HepG2 (cell line): ENCODE results near the gene PANK1. TPM values are rescaled to one million over a fixed set of nuclear protein-coding genes. Genes with fewer than 3 reads are reported as not detected.

ENCODE experiments used
- ATAC-seq: fragments of 200-7000 bp; cut with Tn5 transposase; 3 replicates; pipeline ENCODE4 v1.9.1; 2020; ENCODE audit warnings: mild to moderate bottlenecking, moderate library complexity
- BruUV-seq: library from RNA; stranded (reverse); fragments of 400-500 nt; replicated peaks from 2 replicates; lab custom pipeline; 2021; lab: Mats Ljungman, UMichigan
- CTCF ChIA-PET: fragments of 300-600 bp; formaldehyde crosslinking; extraction: SDS; loops from one replicate; lab custom pipeline; 2021; ENCODE audit warnings: low total read pairs, inconsistent platforms, low intra/inter-chr PET ratio; lab: Yijun Ruan, JAX
- POLR2A ChIA-PET: fragments of 350-600 bp; sonication (Branson Sonifier 250); formaldehyde crosslinking; loops from one replicate; lab custom pipeline; 2020; ENCODE audit warnings: antibody characterized with exemption, inconsistent platforms; lab: Yijun Ruan, JAX
- DNase-seq: peaks from one replicate; pipeline ENCODE4 v3.0.0-alpha.2; 2015; ENCODE audit warnings: low spot score
- FAIRE-seq: peaks from 3 replicates; lab custom pipeline; 2011; peaks lifted over from hg19 to GRCh38; lab: Jason Lieb, UNC
- H2AFZ ChIP-seq: one replicate; pipeline ENCODE4 v1.6.1; 2011; ENCODE audit warnings: low read length, inconsistent platforms
- H3K27ac ChIP-seq: fragments of 300-600 bp; 3 replicates; pipeline ENCODE4 v1.8.0; 2011; ENCODE audit warnings: mixed run types, mild to moderate bottlenecking, mixed read lengths, low read length, inconsistent platforms; ENCODE audit not compliant: insufficient read depth; ENCODE audit errors: extremely low read length
- H3K27me3 ChIP-seq, 2 experiments: fragments of 200-600 bp in 1 of 2; 2 replicates in 1 of 2; 3 replicates in 1 of 2; pipeline versions ENCODE4 v1.6.0 to v1.8.0; 2011; ENCODE audit warnings: low read length in 2 of 2, mild to moderate bottlenecking in 2 of 2, moderate library complexity in 2 of 2, inconsistent platforms in 1 of 2; ENCODE audit not compliant: insufficient read depth in 2 of 2, control insufficient read depth in 1 of 2
- H3K36me3 ChIP-seq, 2 experiments: fragments of 200-600 bp in 1 of 2; replicated peaks in 1 of 2; 2 replicates in 1 of 2; 3 replicates in 1 of 2; pipeline versions ENCODE4 v1.5.1 to v1.8.0; 2011; ENCODE audit warnings: low read length in 2 of 2, inconsistent platforms in 1 of 2; ENCODE audit not compliant: insufficient read depth in 2 of 2, control insufficient read depth in 1 of 2
- H3K4me1 ChIP-seq: 2 replicates; pipeline ENCODE4 v1.5.1; 2012; ENCODE audit warnings: low read length, inconsistent platforms; ENCODE audit not compliant: insufficient read depth
- H3K4me2 ChIP-seq: 2 replicates; pipeline ENCODE4 v1.6.0; 2011; ENCODE audit warnings: low read depth, low read length, inconsistent platforms
- H3K4me3 ChIP-seq, 3 experiments: fragments of 200-600 bp in 1 of 3; sonication (generic), shearing (Covaris generic) in 1 of 3; replicated peaks in 1 of 3; 2 replicates each; pipeline ENCODE4 v1.5.1; 2011 to 2016; ENCODE audit warnings: low read length in 3 of 3, inconsistent platforms in 2 of 3, low read depth in 2 of 3, mild to moderate bottlenecking in 2 of 3, control low read depth in 1 of 3, mixed read lengths in 1 of 3; ENCODE audit not compliant: insufficient read depth in 1 of 3
- H3K79me2 ChIP-seq: one replicate; pipeline ENCODE4 v1.6.1; 2011; ENCODE audit warnings: low read length, inconsistent platforms; ENCODE audit not compliant: insufficient read depth
- H3K9ac ChIP-seq: 2 replicates; pipeline ENCODE4 v1.6.0; 2011; ENCODE audit warnings: mild to moderate bottlenecking, low read depth, low read length, inconsistent platforms; ENCODE audit not compliant: insufficient read depth
- H3K9me3 ChIP-seq: 2 replicates; pipeline ENCODE4 v1.5.1; 2012; ENCODE audit warnings: mild to moderate bottlenecking, low read length
- H4K20me1 ChIP-seq: 2 replicates; pipeline ENCODE4 v1.6.0; 2011; ENCODE audit warnings: inconsistent platforms, mild to moderate bottlenecking, low read length, moderate library complexity; ENCODE audit not compliant: insufficient read depth
- CEBPG ChIP-seq: IDR thresholded peaks from 2 replicates; pipeline ENCODE4 v1.6.1; 2016
- FOSL2 ChIP-seq: sonication (generic); formaldehyde crosslinking; IDR thresholded peaks from 2 replicates; pipeline ENCODE4 v1.4.0; 2020; ENCODE audit warnings: missing genetic modification reagents
- GATAD2A ChIP-seq: IDR thresholded peaks from 2 replicates; pipeline ENCODE4 v1.6.1; 2016
- RFX5 ChIP-seq: IDR thresholded peaks from 2 replicates; pipeline ENCODE4 v1.6.1; 2011; ENCODE audit warnings: low read depth, low read length, improper control_type of control experiment
- SIX4 ChIP-seq: sonication (generic); formaldehyde crosslinking; IDR thresholded peaks from 2 replicates; pipeline ENCODE4 v1.4.0; 2020; ENCODE audit warnings: missing genetic modification reagents
- ZNF180 ChIP-seq: sonication (generic); formaldehyde crosslinking; IDR thresholded peaks from 2 replicates; pipeline ENCODE4 v1.4.0; 2020; ENCODE audit warnings: low read depth, missing genetic modification reagents, borderline replicate concordance
- ZNF749 ChIP-seq: sonication (generic); formaldehyde crosslinking; IDR thresholded peaks from 2 replicates; pipeline ENCODE4 v1.8.0; 2022; ENCODE audit warnings: mild to moderate bottlenecking, missing genetic modification reagents, moderate library complexity, borderline replicate concordance
- ZSCAN9 ChIP-seq: IDR thresholded peaks from 2 replicates; pipeline ENCODE4 v1.6.1; 2016; ENCODE audit warnings: borderline replicate concordance
- WGBS: methylation state at CpG from one replicate; pipeline ENCODE4 v1.1.6; 2017; ENCODE audit warnings: low lambda C conversion rate; 5-methylcytosine and 5-hydroxymethylcytosine counted together
- in situ Hi-C: cut with HindIII; loops from 2 replicates; pipeline ENCODE4 v1.10.0; 2017; ENCODE audit warnings: low pct_unique_long_range_greater_than_20kb; ENCODE audit not compliant: extremely low pct_ligation_motif_present
- intact Hi-C: fragments of 100-400 bp; cut with micrococcal nuclease; formaldehyde crosslinking; loops from one replicate; pipeline ENCODE4 v1.10.0; 2022; ENCODE audit not compliant: unreplicated experiment
- polyA plus RNA-seq, 8 experiments: library from polyadenylated mRNA; depleted of rRNA in 3 of 8; stranded (reverse) in 7 of 8; unstranded in 1 of 8; fragments of >200 nt; fragmentation: Illumina TruSeq in 4 of 8; extraction: Trizol in 4 of 8; gene quantifications; 2 replicates each; pipeline versions ENCODE4 v1.2.1 to v1.2.3, GENCODE V29; 2011 to 2016; ENCODE audit warnings: low read depth in 4 of 8, missing spikeins in 1 of 8, mixed read lengths in 1 of 8; ENCODE audit not compliant: insufficient read depth in 1 of 8
- total RNA-seq, 5 experiments: library from RNA; depleted of rRNA; stranded (reverse); fragments of >200 nt; fragmentation: Illumina TruSeq; extraction: Trizol; gene quantifications; 2 replicates each; pipeline ENCODE4 v1.2.3, GENCODE V29; 2016; ENCODE audit warnings: low read depth in 1 of 5
- TF ChIP-seq, protein P1 (sequence below): sonication (generic); IDR thresholded peaks from 2 replicates; pipeline ENCODE4 v1.6.1; 2016; ENCODE audit warnings: low read depth, borderline replicate concordance
- TF ChIP-seq, protein P2 (sequence below): sonication (generic); formaldehyde crosslinking; IDR thresholded peaks from one replicate; pipeline ENCODE4 v1.5.1; 2020; ENCODE audit warnings: mild to moderate bottlenecking, missing genetic modification reagents; ENCODE audit errors: not compliant biosample characterization

PANK1 gene
- total and polyA plus RNA-seq, 2 of the 13 experiments (the other 11 are each of a cell fraction or from before 2014, with no cell fraction given) = 18.2 to 33.3 TPM

GRCh38 chr10:89634637-89635036, 10.4 kb downstream of the PANK1 start:
- H3K9ac ChIP-seq = no peak overlapping the region
- no peaks in the 10 kb centered on the region for H3K27me3 ChIP-seq
- BruUV-seq = no TSS peak
- H3K27ac ChIP-seq = no peak overlapping the region
- ATAC-seq (no peak), FAIRE-seq (no peak), DNase-seq (no peak)
- H3K36me3 ChIP-seq = peaks cover 5 to 29% of the 10 kb centered on the region in 2 experiments; a peak in 4 of 5 replicates
- in situ Hi-C loops (no loop called here), intact Hi-C loops (no loop called here)
- H4K20me1 ChIP-seq = peaks cover 10% of the 10 kb centered on the region; the same call in 1 of the 2 replicates
- H3K79me2 ChIP-seq = peaks cover 89% of the 10 kb centered on the region
- no peak for TF ChIP-seq ZSCAN9 (CRISPR knock-in tag)
- ChIA-PET POLR2A (interaction anchor here (6.3 kb wide), 1 partner anchor 9 kb away, joined by 114 read pairs; the partner anchor contains the start of gene PANK1), CTCF (no interaction called here)
- H3K4me3 ChIP-seq = no peak overlapping the region
- H3K4me1 ChIP-seq = peaks cover 71% of the 10 kb centered on the region
- WGBS = 97% methylated on average over 2 of the region's 2 CpGs
- H3K9me3 ChIP-seq = no peaks in the 10 kb centered on the region
- H3K4me2 ChIP-seq = no peak overlapping the region
- H2AFZ ChIP-seq = no peak overlapping the region

DNA sequence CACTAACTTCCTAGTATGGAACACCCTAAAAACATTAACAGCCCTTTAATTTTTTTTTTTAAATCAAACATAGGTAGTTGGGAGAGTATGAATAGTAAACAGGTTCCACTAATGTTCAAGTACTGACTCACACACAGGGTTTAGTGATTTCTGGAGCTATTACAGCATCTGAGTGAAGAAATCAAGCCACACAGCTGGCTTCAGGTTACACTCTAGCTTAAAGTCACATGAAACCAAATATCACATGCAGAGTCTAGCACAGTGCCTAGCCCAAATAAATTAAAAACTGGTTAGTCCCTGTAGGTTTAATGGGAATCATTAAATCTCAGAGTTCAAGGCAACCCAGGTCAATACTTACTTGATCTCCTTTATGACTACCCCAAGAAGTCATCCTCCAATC, 11.6 kb downstream of the PANK1 start:
- ChIA-PET POLR2A (interaction anchor here (0.9 to 6.3 kb wide), 3 partner anchors 10 to 68 kb away, joined by 3 to 114 read pairs (median 9); partner anchors contain the start of genes KIF20B and PANK1), CTCF (no interaction called here)
- ATAC-seq (peak; percentile 70), DNase-seq (peak; percentile 45), FAIRE-seq (no peak)
- BruUV-seq = no TSS peak
- Histone ChIP-seq H2AFZ (no peak overlapping the region), H3K27me3 (no peaks in the 10 kb centered on the region), H3K27ac (peak overlapping the region; percentile 64), H3K36me3 (peaks cover 3 to 19% of the 10 kb centered on the region in 2 experiments; a peak in 4 of 5 replicates), H3K4me2 (peak overlapping the region; percentile 56), H3K9me3 (no peaks in the 10 kb centered on the region), H3K79me2 (peaks cover 87% of the 10 kb centered on the region), H3K4me1 (peaks cover 61% of the 10 kb centered on the region), H3K9ac (no peak overlapping the region), H3K4me3 (peak overlapping the region in 1 of 3 experiments; percentile 31; a peak in 1 of 6 replicates), H4K20me1 (peaks cover 6% of the 10 kb centered on the region; the same call in 1 of the 2 replicates)
- in situ Hi-C loops (no loop called here), intact Hi-C loops (no loop called here)
- TF ChIP-seq SIX4 (CRISPR knock-in tag) (peak; percentile 86), RFX5 (no peak), CEBPG (peak; percentile 41), ZNF180 (no peak), ZNF749 (no peak), FOSL2 (CRISPR knock-in tag) (peak; percentile 75), GATAD2A (0 out of 2 replicates have a peak, but pooled peaks have one; percentile 25)
- TF ChIP-seq, protein P1, sequence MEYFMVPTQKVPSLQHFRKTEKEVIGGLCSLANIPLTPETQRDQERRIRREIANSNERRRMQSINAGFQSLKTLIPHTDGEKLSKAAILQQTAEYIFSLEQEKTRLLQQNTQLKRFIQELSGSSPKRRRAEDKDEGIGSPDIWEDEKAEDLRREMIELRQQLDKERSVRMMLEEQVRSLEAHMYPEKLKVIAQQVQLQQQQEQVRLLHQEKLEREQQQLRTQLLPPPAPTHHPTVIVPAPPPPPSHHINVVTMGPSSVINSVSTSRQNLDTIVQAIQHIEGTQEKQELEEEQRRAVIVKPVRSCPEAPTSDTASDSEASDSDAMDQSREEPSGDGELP = 0 out of 2 replicates have a peak, but pooled peaks have one; percentile 10
- TF ChIP-seq, protein P2, sequence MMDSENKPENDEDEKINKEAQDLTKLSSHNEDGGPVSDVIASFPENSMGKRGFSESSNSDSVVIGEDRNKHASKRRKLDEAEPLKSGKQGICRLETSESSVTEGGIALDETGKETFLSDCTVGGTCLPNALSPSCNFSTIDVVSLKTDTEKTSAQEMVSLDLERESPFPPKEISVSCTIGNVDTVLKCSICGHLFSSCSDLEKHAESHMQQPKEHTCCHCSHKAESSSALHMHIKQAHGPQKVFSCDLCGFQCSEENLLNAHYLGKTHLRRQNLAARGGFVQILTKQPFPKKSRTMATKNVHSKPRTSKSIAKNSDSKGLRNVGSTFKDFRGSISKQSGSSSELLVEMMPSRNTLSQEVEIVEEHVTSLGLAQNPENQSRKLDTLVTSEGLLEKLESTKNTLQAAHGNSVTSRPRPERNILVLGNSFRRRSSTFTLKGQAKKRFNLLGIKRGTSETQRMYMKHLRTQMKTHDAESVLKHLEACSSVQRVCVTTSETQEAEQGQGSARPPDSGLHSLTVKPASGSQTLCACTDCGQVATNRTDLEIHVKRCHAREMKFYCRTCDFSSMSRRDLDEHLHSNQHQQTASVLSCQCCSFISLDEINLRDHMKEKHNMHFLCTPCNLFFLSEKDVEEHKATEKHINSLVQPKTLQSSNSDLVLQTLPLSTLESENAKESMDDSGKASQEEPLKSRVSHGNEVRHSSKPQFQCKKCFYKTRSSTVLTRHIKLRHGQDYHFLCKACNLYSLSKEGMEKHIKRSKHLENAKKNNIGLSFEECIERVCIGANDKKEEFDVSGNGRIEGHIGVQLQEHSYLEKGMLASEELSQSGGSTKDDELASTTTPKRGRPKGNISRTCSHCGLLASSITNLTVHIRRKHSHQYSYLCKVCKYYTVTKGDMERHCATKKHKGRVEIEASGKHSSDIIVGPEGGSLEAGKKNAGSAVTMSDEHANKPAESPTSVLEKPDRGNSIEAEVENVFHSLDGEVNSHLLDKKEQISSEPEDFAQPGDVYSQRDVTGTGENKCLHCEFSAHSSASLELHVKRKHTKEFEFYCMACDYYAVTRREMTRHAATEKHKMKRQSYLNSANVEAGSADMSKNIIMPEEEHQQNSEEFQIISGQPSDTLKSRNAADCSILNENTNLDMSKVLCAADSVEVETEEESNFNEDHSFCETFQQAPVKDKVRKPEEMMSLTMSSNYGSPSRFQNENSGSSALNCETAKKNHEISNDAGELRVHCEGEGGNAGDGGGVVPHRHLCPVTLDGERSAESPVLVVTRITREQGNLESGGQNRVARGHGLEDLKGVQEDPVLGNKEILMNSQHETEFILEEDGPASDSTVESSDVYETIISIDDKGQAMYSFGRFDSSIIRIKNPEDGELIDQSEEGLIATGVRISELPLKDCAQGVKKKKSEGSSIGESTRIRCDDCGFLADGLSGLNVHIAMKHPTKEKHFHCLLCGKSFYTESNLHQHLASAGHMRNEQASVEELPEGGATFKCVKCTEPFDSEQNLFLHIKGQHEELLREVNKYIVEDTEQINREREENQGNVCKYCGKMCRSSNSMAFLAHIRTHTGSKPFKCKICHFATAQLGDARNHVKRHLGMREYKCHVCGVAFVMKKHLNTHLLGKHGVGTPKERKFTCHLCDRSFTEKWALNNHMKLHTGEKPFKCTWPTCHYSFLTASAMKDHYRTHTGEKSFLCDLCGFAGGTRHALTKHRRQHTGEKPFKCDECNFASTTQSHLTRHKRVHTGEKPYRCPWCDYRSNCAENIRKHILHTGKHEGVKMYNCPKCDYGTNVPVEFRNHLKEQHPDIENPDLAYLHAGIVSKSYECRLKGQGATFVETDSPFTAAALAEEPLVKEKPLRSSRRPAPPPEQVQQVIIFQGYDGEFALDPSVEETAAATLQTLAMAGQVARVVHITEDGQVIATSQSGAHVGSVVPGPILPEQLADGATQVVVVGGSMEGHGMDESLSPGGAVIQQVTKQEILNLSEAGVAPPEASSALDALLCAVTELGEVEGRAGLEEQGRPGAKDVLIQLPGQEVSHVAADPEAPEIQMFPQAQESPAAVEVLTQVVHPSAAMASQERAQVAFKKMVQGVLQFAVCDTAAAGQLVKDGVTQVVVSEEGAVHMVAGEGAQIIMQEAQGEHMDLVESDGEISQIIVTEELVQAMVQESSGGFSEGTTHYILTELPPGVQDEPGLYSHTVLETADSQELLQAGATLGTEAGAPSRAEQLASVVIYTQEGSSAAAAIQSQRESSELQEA (CRISPR knock-in tag) = no peak
